NT2/D1 (cell line): ENCODE measurements around the gene CREB3L2.

Experiments used
- SUZ12 ChIP-seq: IDR thresholded peaks from 2 replicates; pipeline ENCODE4 v1.6.1; 2011; ENCODE audit not compliant: insufficient read length, insufficient read depth; ENCODE audit errors: extremely low read depth
- YY1 ChIP-seq: IDR thresholded peaks from 2 replicates; pipeline ENCODE4 v1.6.1; 2011; ENCODE audit not compliant: insufficient read length, insufficient read depth
- ZNF274 ChIP-seq: IDR thresholded peaks from 2 replicates; pipeline ENCODE4 v1.6.1; 2011; ENCODE audit warnings: mild to moderate bottlenecking, low read depth, low read length

DNA sequence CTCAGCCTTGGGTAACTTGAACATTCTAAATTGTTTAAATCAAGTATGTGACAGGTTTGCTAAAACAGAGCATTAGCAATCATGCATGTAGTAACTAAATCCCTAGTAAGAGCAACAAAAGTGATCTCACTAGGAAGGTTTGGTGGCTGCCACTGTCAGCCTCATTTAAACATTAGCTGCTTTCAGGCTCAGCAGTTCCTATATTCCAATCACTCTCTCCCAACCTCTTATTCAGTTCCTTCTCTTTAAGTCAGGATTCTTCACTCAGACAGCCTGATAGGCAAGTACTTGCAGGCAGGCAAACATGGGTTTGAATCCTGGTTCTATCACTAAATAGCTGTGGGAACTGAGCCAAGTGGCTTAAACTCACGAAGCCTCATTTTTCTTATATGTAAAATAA is 3.6 kb downstream of the CREB3L2 start:
- TF ChIP-seq SUZ12 (no peak), ZNF274 (no peak), YY1 (no peak)
